Measurements from ENCODE around the gene ZNF281.

The ZNF281 gene

GRCh38 chr1:200380589-200381021 is 29.2 kb downstream of the ZNF281 start:
- TF ChIP-seq, protein P1, sequence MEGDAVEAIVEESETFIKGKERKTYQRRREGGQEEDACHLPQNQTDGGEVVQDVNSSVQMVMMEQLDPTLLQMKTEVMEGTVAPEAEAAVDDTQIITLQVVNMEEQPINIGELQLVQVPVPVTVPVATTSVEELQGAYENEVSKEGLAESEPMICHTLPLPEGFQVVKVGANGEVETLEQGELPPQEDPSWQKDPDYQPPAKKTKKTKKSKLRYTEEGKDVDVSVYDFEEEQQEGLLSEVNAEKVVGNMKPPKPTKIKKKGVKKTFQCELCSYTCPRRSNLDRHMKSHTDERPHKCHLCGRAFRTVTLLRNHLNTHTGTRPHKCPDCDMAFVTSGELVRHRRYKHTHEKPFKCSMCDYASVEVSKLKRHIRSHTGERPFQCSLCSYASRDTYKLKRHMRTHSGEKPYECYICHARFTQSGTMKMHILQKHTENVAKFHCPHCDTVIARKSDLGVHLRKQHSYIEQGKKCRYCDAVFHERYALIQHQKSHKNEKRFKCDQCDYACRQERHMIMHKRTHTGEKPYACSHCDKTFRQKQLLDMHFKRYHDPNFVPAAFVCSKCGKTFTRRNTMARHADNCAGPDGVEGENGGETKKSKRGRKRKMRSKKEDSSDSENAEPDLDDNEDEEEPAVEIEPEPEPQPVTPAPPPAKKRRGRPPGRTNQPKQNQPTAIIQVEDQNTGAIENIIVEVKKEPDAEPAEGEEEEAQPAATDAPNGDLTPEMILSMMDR (conservative IDR thresholded peaks at IDR 0.05; ENCODE audit: low read depth, low read length): no peak
- Histone ChIP-seq H3K79me2 (ENCODE audit: insufficient read depth, low read depth) (no peaks in the 10 kb centered on the region), H3K4me3 (IDR thresholded peaks at IDR 0.05; ENCODE audit: insufficient read depth, low read depth, low read length) (no peak overlapping the region), H3K4me1 (ENCODE audit: low read depth, poor library complexity, severe bottlenecking) (no peaks in the 10 kb centered on the region), H4K20me1 (ENCODE audit: insufficient read depth) (no peaks in the 10 kb centered on the region), H3K27ac (no peak overlapping the region), H3K27me3 (ENCODE audit: insufficient read depth, low read depth) (no peaks in the 10 kb centered on the region), H3K9ac (no peak overlapping the region), H3K36me3 (ENCODE audit: insufficient read depth) (no peaks in the 10 kb centered on the region), H2AFZ (ENCODE audit: low read depth) (no peak overlapping the region), H3K4me2 (no peak overlapping the region)

GRCh38 chr1:200379940-200380588 is 29.8 kb downstream of the ZNF281 start:
- Histone ChIP-seq H3K4me2 (no peak overlapping the region), H3K4me3 (IDR thresholded peaks at IDR 0.05; ENCODE audit: insufficient read depth, low read depth, low read length) (no peak overlapping the region), H3K36me3 (ENCODE audit: insufficient read depth) (no peaks in the 10 kb centered on the region), H3K9ac (no peak overlapping the region), H3K79me2 (ENCODE audit: insufficient read depth, low read depth) (no peaks in the 10 kb centered on the region), H3K27ac (no peak overlapping the region), H4K20me1 (ENCODE audit: insufficient read depth) (no peaks in the 10 kb centered on the region), H3K4me1 (ENCODE audit: low read depth, poor library complexity, severe bottlenecking) (no peaks in the 10 kb centered on the region), H3K27me3 (ENCODE audit: insufficient read depth, low read depth) (no peaks in the 10 kb centered on the region), H2AFZ (ENCODE audit: low read depth) (no peak overlapping the region)
- TF ChIP-seq, protein P1 (conservative IDR thresholded peaks at IDR 0.05; ENCODE audit: low read depth, low read length): no peak

- Histone ChIP-seq H3K27ac (no peak overlapping the region), H3K4me1 (ENCODE audit: low read depth, poor library complexity, severe bottlenecking) (no peaks in the 10 kb centered on the region), H2AFZ (ENCODE audit: low read depth) (no peak overlapping the region), H3K79me2 (ENCODE audit: insufficient read depth, low read depth) (no peaks in the 10 kb centered on the region), H4K20me1 (ENCODE audit: insufficient read depth) (no peaks in the 10 kb centered on the region), H3K4me3 (IDR thresholded peaks at IDR 0.05; ENCODE audit: insufficient read depth, low read depth, low read length) (no peak overlapping the region), H3K4me2 (no peak overlapping the region), H3K27me3 (ENCODE audit: insufficient read depth, low read depth) (no peaks in the 10 kb centered on the region), H3K9ac (no peak overlapping the region), H3K36me3 (ENCODE audit: insufficient read depth) (no peaks in the 10 kb centered on the region)
- TF ChIP-seq, protein P1 (conservative IDR thresholded peaks at IDR 0.05; ENCODE audit: low read depth, low read length): no peak
Observed at GRCh38 chr1:200379432-200379757, 30.4 kb downstream of the ZNF281 start.

DNA sequence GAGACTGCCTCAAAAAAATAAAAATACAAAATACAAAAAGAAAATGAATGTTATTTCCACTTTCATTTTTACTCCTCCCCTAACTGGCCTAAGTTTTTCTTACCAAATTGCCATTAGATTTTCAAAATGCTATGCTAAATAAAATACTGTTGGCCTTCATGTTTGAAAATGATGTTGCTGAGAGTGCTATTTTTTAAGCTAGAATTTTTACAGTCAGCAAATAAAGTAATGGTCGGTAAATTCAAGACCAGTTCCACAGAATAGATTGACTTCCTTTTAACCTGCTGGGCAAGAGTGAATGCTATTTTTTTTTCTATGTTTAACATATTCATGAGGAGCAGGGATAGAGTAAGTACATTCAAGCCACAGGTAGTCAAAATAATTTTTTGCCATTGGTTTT is 31.7 kb downstream of the ZNF281 start:
- no peaks in the 10 kb centered on the region for H4K20me1 ChIP-seq (ENCODE audit: insufficient read depth)
- H3K4me1 ChIP-seq (ENCODE audit: low read depth, poor library complexity, severe bottlenecking): no peaks in the 10 kb centered on the region
- no peak overlapping the region for H3K9ac ChIP-seq
- no peak overlapping the region for H3K27ac ChIP-seq
- no peak overlapping the region for H3K4me2 ChIP-seq
- no peak overlapping the region for H2AFZ ChIP-seq (ENCODE audit: low read depth)
- no peaks in the 10 kb centered on the region for H3K36me3 ChIP-seq (ENCODE audit: insufficient read depth)
- no peaks in the 10 kb centered on the region for H3K79me2 ChIP-seq (ENCODE audit: insufficient read depth, low read depth)
- H3K4me3 ChIP-seq (IDR thresholded peaks at IDR 0.05; ENCODE audit: insufficient read depth, low read depth, low read length): no peak overlapping the region
- TF ChIP-seq, protein P1 (conservative IDR thresholded peaks at IDR 0.05; ENCODE audit: low read depth, low read length): no peak
- no peaks in the 10 kb centered on the region for H3K27me3 ChIP-seq (ENCODE audit: insufficient read depth, low read depth)

Data from KMS-11 (cell line).